Forelimb muscle (tissue), 1 donor: ENCODE data around the gene PRR5. TPM values are rescaled to one million over a fixed set of nuclear protein-coding genes. Genes with fewer than 3 reads are reported as not detected.

Source experiments
- DNase-seq: peaks from one replicate; pipeline ENCODE4 v3.0.0-alpha.2; 2013; ENCODE audit warnings: low read depth
- polyA plus RNA-seq: library from polyadenylated mRNA; unstranded; fragments of 120-200 nt; gene quantifications from one replicate; pipeline ENCODE4 v1.2.1, GENCODE V29; 2013; ENCODE audit not compliant: insufficient read length

The PRR5 gene
- polyA plus RNA-seq, 1 donor: 23.5 TPM

DNA sequence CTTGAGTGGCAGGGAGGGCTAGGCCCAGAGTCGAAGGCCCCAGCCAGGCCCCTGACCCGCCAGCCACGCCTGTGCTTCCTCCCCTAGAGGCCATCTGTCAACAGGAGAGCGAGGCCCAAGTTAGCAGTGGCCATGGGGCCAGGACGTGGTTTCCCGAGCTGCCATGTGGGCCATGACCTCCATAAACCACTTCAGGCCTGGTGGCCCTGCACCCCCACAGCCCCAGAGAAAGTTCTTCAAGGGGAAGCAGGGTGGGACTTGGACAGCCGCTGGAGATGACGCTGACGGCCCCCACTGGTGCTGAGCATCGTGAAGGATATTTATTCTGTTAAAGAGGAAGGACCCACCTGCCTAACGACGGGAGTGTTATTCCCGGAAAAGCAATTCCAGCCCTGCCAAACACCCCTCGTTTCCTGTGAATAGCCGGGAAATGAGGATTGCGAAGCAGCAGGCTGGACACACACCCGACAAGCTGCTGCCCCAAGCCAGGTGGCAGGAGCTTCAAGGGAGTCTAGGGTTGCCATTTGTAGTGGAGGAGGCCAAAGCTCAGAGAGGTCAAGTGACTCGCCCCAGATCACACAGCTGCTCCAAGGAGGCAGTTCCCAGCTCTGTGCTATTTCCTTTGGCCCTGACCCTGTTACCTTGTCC, 12.8 kb downstream of the PRR5 start:
- no peak for DNase-seq

DNA sequence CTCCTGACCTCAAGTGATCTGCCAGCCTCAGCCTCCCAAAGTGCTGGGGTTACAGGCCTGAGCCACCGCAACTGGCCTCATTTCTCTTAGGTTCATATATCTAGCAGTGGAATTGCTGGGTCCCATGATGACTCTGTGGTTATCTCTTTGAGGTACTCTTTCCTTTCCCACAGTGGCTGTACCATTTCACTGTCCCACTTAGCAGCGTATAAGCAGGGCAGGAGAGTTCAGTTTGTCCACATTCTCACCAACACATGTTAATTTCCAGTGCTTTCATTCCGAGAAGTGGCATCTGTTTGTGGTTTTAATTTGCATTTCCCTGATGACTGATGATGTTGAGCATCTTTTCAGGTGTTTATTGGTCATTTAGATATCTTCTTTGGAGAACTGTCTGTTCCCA, 16.4 kb downstream of the PRR5 start:
- DNase-seq: no peak

DNA sequence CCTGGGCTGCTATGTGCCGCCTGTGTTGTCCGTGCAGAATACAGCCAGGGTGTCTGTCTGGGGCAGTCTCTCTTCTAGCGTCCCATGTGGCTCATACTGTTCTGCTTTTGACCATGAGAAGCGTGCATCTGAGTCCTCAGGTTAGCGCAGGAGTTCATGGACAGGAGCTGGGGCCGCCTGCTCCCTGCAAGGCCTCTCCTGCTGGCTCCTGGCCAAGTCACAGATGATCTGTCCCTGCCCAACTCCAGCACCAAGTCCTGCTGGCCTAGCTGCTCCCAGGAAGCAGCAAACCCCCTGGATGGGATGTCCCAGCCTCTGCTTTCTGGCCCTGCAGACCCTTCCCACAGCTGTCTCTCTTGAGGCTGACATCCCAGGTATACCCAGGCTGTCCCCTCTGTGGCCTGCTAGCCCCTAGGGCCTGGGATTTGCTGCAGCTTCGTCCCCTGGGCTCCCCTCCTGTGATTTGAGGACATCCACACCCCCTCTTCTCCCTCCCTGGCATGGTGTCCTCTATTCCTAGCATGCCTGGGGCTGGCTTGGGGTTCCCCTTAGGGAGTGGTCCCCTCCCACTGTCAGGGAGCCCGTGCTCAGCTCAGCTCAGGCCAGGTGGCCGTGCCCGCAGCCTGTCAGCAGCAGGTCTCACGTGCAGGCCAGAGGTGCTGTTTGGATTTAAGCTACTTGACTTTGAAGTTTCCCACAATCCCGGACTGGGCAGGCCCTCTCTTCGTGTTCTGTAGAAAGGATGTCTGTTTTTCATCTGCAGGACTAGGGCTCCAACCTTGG, 17.8 kb downstream of the PRR5 start:
- DNase-seq: no peak

DNA sequence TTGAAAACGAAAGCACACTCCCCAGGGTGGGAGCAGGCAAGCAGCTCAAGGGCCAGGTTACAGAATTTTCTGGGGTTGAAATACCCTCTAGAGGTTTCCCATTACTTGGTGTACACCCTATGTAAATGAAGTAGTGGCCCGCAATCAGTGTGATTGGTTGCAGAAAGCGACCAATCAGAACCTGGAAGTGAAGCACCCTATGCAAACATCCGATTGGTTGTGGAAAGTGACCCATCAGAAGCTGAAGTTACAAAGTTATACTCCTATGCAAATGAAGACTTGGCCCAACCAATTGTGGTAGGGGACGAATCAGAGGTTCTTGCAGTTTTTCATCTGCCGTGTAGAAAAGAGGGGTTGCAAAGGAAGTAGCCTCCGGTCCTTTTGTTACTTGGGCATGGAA, 19.2 kb downstream of the PRR5 start:
- DNase-seq: no peak

DNA sequence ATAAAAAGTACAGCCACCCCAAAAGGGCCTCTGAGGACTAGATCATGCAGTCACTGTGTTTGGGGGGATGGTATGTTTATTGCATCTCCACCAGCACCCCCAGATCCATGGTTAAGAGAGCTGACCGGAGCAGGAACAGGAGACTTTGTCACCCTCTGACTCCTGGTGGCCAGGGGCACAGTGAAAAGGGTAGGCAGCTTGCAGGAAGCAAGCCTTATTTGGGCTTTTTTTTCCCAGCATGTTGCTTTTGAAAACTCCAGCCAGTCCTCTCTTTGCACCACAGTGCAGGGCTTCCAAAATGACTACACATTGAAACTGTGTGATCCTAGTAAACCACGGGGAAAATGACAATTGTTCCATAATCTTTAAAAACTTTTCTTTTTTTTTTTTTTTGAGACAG, 20.6 kb downstream of the PRR5 start:
- no peak for DNase-seq

DNA sequence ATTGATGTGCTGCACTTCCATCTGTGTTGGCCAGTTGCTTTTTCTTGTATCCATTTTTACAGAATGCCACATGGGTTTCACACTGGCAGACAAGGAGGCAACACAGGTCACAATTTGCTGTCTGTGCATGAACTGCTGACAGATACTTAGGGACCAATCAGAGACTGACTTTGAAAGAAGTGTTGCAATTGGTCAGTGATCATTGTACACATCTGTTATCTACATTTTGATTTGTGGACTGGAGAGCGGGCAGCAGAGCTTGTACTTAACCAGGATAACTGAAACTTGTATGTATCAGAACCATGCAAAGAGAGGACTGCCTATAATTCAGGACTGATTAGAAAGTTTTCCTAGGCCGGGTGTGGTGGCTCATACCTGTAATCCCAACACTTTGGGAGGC, 21.8 kb downstream of the PRR5 start:
- DNase-seq: no peak

DNA sequence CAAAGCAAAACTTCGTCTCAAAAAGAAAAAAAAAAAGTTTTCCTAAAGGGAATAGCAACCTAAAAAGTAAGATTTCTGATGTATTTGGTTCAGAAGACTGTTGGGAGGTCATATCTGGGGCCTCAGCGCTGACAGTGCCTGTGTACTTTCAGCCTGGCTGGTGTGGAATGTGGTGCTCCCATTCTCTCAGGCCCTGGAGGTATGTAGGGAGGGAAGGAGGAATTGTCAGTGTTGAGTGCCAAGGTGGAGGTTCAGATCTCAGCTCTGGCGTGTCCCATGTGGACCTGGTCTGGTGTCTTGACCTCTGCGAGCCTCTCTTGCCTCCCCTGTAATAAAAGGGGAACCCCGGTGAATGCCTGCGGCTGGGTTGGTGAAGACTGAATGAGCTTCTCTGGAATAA, 22.4 kb downstream of the PRR5 start:
- no peak for DNase-seq

DNA sequence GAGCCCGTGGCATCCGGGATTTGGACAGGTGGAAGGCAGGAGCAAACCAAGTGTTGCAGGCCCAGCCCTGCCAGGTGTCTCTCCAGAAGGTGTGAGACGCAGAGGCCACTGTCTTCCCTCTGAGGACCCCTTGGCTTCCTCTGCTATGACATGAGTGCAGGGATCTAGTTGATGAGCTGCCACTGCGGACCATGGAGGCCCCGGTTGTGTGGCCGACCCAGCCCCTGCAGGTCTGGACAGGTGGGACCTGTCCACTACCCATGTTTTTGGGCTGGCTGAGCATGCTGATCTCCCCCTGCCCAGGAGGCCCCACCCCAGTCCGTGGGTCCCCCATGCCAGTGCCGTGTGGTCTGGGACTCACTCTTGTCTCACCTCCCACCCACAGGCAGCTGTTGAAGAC, 22.9 kb downstream of the PRR5 start:
- DNase-seq: no peak

DNA sequence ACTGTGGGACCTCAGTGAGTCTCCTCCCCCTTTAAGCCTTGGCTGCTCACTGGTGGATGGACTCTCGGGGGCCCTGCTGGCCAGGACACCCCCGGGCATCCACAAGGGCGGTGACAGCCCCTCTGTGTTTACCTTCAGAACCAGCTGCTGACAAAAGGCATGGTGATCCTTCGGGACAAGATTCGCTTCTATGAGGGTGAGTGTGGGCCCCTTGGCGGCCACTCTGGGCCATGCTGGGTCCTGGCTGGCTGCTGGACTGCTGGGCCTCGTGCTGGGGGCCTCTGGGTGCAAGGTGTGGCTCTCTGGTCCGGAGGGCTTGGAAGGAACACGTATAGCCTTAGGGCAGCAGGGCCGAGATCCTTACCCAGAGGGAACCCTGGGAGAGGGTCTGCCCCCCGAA, 24.4 kb downstream of the PRR5 start:
- no peak for DNase-seq

DNA sequence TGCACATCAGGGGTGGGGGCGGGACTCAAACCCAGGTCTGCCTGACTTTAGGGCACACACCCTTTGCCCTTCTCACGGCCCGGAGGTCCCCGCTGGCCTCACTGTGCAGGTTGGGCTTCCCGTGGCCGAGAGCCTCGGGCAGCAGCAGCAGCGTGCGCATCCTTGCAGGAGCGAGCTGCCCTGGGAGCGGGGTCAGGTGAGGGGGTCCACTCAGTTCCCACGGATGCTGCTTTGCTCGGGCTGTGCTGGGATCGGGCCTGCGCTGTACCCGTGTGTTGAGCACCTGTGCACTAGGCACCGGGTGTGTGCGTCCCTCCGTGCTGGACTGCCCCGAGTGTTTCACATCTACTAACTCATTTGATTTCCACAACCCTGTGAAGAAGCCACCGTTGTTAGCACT, 25.1 kb downstream of the PRR5 start:
- DNase-seq: no peak

DNA sequence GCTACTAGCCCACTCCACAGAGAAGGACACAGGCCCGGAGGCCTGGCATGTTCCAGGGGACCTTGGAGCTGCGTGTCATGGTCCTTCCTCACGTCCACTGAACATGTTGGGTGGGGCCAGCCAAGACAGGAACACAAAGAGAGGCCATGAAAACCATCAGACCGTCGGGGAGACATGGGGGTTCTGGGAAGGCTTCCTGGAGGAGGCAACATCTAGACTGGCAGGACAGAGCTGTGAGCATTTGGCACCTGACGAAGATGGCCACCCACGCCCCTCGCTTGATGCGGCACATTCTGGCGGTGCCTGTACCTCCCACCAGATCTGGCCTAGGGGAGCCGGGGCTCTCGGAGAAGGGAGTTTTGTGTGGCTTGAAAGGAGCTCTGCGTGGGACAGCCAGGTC, 25.7 kb downstream of the PRR5 start:
- DNase-seq: no peak

DNA sequence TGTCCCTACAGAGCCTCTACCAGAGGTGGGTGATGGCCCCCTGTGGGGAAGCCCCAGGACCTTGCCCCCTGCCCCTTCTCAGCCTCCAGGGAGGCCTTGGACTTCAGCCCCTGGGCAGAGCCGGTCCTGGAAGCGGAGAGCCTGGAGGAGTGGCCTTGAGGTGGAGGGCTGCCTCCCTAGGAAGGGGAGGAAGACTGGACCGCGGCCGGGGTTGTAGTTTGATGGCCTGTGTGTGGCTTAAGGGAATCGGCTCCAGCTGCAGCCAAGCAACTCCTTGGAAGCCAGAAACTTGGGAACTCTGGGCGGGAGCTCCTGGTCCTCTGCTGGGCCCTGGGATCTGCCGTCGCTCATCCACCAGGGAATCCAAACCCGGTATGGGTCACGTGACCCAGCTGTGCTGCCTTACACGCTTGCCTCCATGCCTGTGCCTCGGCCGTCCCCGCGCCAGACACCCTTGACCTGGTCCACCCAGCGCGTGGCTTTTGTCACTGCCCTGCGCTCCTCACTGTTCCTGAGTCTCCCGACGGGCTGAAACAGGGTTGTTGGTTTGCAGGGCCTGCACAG, 26.8 kb downstream of the PRR5 start:
- DNase-seq: peak; percentile 53

DNA sequence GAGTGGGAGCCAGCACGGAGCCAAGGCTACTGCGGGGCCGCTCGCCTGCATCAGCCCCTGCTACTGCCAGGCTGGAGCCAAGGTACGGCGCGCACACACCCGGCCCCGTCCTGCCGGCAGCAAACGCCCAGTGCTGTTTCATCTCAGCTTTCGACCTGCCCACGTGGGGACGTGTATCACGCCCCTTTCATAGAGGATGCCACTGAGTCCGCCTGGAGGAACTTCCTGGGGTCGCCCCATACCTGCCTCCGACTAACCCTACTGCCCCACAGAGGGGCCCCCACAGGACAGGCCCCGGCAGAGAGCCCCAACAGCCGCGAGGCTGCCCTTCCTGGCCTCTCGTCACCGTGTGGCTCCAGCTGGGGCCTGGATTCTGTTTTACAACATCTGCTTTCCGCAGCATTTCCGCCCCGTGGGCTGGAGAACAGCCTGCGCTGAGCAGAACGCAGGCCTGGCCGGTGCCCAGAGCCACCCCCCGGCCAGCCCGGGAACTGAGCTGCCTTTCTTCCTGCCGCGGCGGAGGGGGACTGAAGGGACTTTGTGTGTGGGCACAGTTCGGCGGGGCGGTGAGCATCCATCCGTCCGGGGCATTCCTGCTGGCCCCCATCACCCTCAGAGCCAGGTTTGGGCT, 27.5 kb downstream of the PRR5 start:
- peak; percentile 71 for DNase-seq

DNA sequence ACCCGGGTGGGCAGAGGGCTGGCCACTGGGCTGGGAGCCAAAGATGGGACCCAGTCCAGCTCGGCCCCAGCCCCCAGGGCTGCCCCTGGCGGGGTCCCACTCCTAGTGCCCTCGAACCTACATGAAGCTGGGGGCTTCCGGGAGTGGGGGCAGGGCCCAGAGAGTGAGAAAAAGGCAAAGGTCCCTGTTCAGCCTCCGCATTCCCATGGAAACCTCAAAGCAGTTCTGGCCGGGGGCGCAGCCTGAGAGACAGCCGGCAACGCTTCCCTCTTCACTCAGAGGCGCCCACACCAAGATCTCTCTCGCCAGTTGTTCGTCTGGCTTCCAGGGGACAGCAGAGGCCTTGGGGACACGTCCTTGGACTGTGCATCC, 28.0 kb downstream of the PRR5 start:
- no peak for DNase-seq

DNA sequence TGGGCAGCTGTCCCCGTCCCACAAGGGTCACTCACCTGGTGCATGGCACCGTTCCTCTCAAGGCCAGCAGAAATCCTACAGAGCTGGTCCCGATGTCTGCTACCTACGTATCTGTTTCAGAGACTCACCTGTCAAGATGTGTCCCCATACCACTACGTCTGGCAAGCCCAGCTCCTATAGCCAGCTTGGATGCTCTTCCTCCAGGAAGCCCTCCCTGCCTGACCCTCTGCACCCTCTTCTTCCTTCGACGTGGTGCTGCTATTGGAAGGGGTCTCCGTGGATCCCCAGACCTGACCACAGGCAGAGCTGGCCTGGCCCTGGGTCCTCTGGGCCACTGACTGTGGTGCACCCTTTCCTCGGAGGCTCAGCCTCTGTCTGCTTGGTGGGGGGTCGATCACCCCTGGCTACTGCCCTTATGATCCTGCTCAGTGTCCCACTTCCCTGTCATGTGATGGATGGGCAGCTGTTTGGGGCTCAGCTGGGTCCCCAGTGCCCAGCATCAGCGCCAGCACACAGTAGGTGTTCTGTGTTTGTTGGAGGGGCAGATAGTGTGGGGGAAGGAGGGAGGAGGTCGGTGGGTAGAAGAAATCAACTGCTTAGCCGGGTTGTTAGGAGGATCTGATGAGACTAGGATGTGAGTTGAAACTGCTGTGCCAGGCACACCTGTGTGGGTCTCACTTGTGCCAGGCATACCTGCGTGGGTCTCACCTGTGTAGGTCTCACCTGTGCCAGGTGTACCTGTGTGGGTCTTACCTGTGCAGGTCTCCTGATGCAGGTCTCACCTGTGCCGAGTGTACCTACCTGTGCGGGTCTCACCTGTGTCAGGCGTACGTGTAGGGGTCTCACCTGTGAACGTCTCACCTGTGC, 28.7 kb downstream of the PRR5 start:
- DNase-seq: no peak

DNA sequence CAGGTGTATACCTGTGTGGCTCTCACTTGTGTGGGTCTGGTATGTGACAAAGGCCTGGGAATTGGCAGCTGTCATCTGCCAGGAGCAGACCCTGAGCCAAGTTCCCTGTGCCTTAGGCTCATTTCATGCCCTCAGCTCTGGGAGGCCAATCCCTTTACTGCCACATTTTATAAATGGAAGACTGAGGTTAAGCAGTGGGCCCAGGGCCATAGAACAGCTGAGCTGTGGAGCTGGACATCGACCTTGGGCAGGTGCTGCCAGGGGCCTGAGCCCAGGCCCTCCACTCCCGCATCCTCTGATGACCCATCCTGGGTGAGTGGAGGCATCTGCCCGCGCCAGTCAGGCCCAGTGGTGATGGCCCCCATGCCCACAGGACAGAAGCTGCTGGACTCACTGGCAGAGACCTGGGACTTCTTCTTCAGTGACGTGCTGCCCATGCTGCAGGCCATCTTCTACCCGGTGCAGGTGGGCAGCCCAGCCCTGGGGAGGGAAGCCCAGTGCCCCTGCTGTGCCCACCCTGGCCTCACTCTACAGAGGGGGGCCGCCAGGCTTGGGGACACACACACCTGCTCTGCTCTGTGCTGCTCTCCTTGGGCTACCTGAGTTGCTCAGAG, 29.5 kb downstream of the PRR5 start:
- DNase-seq: no peak

DNA sequence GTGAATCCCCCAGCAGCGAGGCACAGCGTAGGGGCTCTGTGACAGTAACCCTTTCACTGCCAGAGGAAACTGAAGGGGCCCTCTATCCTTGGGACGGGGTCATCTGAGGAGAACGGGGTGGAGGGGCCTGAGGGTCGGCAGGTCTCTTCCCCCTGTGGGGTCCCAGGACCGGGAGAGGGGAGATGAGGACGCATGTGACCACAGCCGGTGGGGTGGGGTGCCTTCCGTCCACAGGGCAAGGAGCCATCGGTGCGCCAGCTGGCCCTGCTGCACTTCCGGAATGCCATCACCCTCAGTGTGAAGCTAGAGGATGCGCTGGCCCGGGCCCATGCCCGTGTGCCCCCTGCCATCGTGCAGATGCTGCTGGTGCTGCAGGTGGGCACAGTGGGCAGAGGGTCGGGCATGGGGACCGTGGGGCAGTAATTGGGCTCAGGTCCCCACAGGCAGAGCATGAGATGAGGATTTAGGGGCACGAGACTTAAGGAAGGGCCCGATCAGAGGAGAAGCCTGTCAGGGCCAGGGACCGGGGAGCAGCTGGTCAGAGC, 30.1 kb downstream of the PRR5 start:
- DNase-seq: no peak

DNA sequence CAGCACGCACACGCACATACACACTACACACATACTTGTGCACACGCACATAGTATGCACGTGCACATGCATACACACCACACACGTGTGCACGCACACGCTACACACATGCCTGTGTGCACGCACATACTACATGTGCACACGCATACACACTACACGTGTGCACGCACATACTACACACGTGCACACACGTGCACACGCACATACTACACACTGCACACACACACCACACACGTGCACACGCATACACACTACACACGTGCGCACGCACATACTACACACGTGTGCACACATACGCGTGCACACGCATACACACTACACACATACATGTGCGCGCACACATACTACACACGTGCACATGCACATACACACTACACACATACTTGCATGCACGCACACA, 30.7 kb downstream of the PRR5 start:
- DNase-seq: no peak

DNA sequence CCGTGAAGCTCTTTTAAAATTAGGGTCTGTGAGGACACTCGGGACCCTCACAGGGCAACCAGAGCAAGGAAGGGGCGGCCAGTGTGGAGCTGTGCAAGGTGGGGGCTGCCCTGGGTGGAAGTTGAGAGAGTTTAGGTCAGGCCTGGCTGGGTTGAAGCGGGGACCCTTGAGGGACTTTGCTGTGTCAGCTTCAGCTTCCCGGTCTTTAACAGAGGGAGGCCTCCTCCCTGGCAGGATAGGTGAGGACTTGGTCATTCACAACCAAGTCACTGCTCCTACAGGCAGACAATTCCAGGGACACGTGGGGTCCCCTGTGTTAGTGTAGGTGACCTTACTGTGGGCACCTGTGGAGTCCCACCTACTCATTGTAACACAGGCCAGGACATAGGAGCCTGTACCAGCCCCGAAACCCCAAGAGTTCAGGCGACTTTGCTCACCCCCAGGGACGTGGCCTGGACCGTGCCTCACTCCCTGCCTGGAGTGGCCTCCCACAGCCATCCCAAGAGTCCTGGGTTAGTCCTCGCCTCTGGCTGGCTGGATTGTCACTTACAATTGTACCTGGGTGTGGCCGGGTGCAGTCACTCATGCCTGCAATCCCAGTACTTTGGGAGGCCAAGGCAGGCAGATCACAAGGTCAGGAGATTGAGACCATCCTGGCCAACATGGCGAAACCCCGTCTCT, 31.6 kb downstream of the PRR5 start:
- DNase-seq: no peak

DNA sequence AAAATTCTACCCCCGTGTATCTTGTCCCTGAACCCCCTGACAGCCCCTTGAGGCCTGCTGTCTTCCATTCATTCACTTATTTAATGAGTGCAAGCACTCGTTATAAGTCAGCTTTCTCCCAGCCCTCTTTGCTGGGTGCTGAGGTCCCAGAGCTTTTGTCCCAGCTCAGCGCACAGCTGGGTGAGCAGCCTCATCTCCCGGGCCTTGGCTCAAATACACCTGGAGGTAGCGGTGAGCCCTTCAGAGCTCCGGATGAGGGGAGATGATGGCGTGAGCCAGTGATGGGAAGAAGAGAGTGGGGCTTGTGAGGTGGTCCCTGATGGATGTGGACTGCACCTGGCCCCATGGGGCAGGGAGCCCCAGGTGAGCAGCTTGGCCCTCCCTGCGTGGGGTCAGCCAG, 32.3 kb downstream of the PRR5 start:
- no peak for DNase-seq
